ENCODE data around the gene FHIT.
"Not testable (repeated sequence)": the region's sequence is repeated elsewhere in the genome, so short reads cannot be mapped to it uniquely, and the experiment has no call there.

Gene FHIT

DNA sequence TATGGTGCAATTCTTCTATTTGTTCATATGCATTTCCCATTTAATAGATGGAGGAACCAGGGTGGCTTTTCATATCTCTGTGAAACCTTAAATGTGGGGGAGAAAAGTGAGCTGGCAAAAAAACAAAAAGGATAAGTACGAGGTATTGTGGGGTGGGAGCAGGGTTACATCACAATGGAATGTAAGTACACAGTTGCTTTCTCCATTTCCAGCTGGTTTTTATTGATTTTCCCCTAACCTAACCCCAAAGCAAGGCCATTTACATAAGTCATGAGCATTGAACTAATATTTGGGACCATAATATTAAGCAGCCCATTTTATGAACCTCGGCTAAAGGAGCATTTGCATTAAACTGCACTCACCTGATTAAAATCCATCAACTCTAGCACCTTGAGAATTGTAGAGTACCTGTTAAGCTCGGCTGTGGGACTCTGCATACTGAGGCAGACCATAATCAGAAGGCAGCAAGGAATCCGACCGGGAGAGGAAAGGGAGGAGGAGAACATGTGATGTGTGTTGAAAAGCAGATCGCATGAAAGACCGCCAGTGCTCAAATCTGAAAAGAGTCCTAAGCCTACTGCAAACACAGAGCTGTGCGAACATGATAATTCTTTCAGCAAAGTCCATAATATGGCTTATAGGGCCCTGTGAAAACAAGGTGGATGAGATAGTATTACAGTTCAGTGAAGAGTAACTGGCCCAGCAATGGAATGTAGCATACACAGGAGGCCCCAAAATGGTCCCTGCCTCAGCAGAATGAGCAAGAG, 513.4 kb downstream of the FHIT start:
- no peak for DNase-seq (ENCODE audit: low read depth in 1 of 2, low spot score in 1 of 2)

DNA sequence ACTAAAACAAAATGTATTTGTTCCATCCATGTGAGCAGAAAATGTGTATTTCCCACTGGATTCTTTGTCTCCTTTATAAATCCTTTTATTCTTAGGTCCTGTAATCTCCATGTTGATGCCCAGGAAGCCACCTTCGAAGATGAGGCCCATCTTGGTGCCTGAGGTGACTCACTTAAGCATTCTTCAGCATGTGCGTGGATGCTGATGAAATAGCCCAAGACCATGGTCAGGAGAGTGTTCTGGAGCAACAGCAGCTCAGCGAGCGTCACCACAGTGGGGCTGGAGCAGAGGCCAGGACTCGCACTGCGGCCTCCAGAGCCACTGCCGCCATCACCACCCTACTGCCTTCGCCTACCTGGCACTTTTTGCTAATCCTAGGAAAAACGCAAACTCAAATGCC, 520.9 kb downstream of the FHIT start:
- no peak for DNase-seq (ENCODE audit: low read depth in 1 of 2, low spot score in 1 of 2)

DNA sequence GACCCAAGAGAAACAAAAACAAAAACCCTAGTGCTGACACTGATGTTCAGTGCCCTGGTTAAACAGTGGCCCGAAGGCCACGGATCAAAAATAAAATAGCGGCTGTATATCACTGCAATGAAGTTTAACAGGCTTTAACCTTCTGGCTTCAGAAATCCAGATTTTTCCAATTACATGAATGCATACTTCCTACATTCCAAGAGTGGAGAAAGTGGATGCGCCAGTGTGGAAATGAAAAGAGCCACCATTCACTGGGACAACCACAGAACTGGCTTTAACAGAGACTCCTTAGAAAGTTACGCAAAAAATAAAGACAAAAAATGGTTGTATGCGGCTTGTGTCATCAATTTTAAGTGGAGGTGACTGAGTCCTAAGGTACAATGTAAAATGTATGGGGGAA, 522.2 kb downstream of the FHIT start:
- no peak for DNase-seq (ENCODE audit: low read depth in 1 of 2, low spot score in 1 of 2)

DNA sequence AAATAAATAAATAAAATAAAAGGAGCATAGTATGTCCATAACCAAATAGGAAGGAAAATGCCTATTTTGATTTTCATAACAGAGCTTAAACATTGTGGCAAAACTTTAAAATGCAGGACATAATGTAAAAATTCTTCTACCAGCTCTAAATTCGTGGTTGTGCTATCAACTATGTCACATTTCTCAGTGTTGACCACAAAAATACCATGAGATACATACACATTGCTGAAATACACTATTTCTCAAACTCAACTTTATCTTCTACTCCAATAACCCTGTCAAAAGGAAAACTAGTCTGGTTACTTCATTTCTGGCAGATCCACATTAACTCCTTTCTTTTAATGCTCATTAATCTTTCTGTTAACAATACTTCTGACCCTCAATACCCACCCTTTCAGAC, 523.2 kb downstream of the FHIT start:
- no peak for DNase-seq (ENCODE audit: low read depth in 1 of 2, low spot score in 1 of 2)

DNA sequence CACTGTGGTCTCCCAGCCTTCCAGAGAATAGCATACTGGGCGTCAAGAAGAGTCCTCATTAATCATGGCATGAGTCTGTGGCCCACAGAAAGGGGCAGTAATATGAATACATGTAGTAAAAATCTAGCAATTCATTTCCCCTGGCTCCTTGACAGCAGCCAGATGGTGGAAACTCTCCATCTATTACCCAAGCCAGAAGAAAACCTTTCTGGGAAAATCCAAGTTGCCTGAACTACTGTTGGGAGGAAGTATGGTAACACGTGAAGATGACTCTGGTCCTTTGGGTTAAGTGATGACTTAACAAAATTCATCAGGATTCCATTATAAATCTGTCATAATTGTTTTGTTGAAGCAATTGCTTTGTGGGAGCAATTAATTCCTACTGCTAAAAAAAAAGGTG, 530.5 kb downstream of the FHIT start:
- DNase-seq (ENCODE audit: low read depth in 1 of 2, low spot score in 1 of 2), result no peak

DNA sequence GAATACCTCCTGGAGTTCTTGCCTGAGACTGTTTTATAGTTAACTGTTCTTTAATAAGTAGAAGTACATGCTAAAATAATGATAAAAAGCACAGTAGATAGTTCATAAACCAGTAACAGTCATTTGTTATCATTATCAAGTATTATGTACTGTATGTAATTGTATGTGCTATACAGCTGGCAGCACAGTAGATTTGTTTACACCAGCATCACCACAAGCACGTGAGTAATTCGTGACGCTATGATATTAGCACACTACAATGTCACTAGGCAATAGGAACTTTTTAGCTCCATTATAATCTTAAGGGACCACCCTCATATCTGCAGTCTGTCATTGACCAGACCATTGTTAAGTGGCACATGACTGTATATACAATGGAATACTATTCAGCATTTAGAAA, 534.7 kb downstream of the FHIT start:
- DNase-seq (ENCODE audit: low read depth in 1 of 2, low spot score in 1 of 2), result no peak

DNA sequence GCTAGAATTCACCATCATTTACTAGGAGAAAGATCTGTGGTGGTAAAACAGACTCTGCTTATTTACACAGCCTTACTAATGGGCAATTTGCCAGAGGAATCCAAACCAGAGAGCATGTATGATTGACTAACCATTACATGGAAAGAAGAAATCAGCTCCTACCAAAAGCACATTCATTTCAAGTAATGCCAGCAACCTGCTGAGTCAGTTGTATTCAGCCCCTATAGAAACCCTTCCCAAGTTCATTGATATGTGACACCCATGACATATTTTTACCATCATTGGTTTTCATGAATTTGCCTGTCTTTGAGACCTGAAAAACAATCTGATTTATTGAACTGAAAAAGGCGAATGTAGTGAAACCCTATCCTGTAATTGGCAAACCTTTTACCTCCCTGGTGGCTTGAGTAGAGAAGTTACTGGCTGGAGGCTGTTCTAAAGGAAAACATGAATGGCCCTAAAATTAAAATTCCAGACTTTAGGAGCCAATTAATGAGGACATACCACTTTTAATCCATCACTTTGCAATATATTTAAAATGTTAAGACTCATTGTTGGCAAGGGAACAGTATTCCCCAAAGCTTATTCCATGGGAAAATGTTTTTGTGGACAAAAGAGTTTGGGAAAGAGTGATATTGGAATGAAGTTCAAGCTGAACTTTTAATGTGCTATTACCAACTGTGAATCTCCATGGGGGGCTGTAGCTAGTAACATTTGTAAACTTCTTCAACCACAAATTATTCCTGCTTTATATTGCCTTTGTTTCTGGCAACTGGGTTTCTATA, 542.9 kb downstream of the FHIT start:
- DNase-seq (ENCODE audit: low read depth in 1 of 2, low spot score in 1 of 2), result no peak

DNA sequence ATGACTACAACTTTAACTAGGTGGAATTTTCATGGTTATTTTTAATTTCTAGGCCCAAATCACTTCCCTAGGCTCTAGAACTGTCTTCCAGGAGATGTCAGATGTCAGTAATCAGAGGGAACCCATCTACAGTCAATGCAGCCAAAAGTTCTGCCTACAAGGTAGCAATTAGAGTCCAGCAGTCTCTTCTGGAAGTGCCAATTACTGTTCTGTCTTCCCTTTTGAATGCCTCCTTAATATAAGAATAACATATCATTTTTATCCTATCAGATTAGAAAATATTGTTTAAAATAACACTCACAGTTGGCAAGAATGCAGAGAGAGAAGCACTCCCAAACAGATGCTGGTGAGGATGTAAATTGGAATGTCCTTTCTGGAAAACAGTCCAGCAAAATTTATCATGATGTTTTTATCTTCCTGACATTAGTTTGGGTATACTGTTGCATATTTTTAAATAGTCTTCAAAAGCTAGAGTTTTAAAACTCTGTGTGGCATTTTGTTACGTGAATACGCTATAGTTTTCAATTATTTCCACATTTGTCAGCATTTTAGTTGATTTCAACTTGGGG, 543.7 kb downstream of the FHIT start:
- no peak for DNase-seq (ENCODE audit: low read depth in 1 of 2, low spot score in 1 of 2)

DNA sequence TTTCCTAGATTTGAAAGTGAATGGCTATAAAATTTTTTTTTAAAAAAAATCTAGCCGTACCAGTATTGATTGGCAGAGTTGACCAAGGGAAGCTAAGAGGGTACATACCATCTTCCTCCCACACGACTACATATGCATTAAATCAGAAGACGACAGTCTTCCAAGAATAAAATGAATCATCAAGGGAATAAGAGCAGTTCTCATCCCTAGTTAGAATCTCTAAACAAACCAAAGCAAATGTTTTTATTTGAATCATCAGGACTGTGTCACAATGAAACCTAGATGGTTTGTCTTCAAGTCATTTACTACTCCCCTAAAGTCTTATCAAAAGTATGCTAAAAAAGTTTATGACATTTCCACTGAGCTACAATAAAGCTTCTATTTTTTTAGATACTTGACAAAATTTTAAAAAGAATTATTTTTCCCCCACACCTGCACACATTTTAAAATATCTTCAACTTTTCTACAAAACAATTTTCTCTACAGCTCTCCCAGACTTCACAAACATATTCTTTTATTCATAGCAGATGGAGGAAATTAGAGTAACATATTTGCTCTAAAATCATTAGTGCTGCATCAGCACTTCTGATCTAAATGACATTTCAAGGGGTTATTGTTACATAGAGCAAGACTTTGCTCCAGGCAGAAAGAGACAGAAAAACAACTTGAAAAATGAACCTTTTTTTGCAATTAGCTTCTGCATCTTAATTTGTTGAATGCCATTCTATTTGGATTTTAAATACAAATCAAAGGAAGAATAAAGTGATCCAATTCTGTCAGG, 547.1 kb downstream of the FHIT start:
- DNase-seq (ENCODE audit: low read depth in 1 of 2, low spot score in 1 of 2), result no peak

DNA sequence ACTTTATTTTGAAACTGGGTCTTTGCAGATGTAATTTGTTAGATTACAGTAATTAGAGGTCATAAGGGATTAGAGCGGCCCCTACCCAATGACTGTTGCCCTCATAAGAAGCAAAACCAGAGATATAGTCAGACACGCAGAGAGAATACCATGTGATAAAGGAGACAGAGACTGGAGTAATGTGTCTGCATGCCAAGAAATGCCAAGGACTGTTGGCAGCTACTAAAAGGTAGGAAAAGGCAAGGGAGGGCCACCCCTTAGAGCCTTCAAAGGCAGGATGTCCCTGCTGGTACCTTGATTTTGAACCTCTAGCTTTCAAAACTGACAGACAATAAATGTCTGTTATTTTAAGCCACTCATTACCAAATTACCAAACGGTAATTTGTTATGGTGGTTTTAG, 548.2 kb downstream of the FHIT start:
- no peak for DNase-seq (ENCODE audit: low read depth in 1 of 2, low spot score in 1 of 2)

DNA sequence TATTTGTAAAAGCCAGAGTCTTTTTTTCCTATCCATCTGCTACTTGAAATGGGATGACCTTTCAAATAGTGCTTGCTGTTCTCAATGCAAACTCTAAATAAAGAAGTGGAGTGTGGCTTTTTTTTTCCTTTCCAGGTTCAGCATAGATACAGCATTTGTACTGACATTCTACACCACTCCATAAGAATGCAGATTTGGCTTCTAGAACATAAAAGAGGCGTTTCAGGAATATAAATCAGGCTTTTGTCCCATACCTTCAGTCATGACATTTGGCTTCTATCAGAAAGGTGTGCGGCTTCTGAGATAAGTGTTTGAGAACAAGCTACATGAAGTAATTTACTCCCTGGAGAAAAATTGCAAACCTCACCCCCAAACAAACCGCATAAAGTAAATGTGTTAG, 553.1 kb downstream of the FHIT start:
- DNase-seq (ENCODE audit: low read depth in 1 of 2, low spot score in 1 of 2), result no peak

DNA sequence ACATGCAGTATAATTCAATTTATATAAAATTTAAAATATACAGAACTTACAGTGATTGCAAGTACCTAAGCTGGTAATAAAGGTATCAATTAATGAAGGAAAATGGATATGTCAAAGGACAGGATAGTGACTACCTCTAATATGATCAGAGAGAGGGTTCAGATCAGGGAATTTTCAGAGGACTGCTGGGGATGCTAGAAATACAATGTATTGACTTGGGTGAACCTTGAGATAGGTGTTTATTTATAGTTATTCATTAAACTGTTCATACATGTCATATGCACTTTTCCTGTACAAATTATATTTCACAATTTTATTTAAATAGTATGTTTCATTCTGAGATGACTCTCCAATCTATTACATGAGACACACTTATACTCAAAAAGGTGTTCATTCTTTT, 554.1 kb downstream of the FHIT start:
- no peak for DNase-seq (ENCODE audit: low read depth in 1 of 2, low spot score in 1 of 2)

DNA sequence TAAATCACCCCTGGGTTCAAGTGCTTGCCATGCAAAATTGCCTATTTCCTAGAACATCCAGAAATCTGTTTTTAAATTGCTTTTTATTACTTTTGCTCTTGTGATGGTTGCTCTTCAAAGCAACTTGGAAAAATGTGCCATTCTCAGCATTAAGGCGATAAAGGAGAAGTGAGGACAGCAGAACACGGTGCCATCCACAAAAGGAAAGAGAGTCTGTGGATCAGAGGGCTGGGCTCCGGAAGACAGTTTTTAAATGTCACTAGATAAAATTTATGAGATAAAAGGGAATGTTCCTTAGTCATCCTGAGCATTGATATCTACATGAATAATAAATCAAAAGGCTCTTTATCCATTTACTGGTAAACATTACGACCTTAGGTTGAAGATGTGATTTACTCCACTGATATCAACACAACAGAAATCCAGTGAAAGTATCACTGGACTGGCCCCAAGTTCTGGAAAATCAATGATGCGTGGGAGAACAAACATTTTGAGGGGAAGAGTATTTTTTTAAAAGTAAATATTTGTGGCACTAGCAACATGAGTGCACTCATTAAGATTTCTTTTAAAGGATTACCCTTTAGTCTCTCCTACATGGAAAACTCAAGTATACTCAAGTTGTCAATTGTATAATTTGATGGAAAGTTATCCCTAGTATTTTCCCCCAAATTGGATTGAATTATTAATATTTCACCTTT, 554.7 kb downstream of the FHIT start:
- DNase-seq (ENCODE audit: low read depth in 1 of 2, low spot score in 1 of 2), result no peak

DNA sequence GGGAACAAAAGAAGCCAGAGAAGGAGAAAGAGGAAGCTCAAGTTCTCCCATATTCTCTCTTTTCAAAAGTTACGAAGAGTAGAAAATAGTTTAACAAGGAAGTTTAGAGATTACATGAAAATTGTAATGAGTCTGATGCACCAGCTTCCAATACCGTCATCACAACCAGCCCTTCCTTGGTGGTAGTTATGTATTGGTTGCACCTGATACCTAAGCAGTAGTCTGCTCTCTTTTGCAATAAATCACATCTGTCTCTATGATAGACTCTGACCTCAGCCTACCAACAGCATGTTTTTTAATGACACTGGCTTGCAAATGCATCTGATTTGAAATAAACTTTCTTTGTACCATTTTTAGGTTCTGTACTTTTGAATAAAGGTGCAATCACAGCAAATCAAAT, 575.8 kb downstream of the FHIT start:
- no peak for DNase-seq (ENCODE audit: low read depth in 1 of 2, low spot score in 1 of 2)

DNA sequence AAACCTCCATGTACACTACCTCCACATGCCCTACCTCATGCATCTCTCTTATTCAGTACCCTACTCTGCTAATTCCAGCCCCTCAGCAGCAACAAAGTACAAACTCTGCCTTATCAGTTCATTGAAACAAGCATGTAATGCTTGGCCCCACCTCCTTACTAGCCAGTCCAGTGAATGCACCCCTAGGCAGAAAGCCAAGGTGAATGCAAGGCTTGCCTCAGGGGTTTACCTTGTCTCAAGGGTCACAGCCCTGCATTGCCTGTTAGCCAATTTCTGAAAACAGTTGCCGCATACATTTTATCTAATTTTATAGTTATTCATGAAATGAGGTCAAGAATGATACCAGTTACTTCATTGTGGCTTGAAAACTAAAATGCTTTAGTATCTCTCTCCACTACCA, 576.4 kb downstream of the FHIT start:
- DNase-seq (ENCODE audit: low read depth in 1 of 2, low spot score in 1 of 2), result no peak

DNA sequence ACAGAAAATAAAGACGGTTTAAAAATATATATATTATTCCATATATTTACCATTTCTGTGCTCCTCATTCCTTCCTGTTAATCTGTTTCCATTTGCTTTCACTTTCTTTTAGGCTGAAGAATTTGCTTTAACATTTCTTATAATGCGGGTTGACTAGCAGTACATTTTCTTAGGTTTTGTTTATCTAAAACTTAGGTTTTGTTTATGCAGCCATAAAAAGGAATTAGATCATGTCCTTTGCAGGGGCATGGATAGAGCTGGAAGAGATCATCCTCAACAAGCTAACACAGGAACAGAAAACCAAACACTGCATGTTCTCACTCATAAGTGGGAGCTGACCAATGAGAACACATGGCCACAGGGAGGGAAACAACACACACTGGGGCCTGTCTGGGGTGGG, 578.1 kb downstream of the FHIT start:
- DNase-seq (ENCODE audit: low read depth in 1 of 2, low spot score in 1 of 2), result no peak

DNA sequence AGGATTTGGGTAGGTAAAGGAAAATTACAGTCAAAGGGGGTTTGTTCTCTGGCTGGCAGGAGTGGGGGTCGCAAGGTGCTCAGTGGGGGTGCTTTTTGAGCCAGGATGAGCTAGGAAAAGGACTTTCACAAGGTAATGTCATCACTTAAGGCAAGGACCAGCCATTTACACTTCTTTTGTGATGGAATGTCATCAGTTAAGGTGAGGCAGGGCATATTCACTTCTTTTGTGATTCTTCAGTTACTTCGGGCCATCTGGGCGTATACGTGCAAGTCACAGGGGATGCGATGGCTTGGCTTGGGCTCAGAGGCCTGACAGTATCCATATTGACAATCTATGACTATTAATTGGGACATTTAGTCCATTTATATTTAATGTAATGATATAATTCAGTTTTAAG, 578.9 kb downstream of the FHIT start:
- not testable (repeated sequence) for DNase-seq (ENCODE audit: low read depth in 1 of 2, low spot score in 1 of 2)

DNA sequence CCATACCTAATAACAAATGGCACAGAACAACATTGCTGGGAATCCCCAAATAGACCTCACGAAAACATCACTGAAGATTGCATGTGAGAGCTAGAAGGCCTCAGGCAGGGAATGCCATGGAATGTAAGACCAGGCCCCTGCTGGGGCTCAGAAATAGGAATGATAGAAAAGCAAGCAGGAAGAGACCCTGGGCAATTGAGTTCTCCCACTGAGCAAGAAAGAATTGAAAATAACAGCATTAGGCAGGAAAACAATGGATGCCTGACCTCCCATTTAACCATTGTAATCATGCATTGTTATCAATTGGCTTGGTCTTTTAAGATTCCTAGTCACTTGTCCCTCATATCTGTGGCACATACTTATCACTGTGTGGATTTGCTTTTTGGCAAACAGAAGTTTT, 581.6 kb downstream of the FHIT start:
- no peak for DNase-seq (ENCODE audit: low read depth in 1 of 2, low spot score in 1 of 2)

DNA sequence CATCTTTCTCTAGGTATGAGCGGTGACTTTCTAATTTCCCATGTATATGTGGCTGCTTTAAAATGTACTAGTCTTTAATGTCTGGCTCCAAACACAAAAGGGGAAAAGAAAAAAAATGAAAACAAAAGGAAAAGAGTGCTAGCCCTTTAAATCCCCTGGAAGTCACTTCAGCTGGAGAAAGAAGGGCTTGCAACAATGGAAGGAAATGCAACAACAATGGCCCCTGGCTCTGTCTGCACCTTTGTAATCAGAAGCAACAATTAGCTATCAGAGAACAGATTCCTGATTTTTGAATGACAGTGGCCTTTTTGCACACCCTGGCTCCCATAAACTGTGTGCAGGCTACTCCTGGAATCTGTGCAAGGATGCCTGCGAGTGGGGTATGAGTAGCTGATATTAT, 591.2 kb downstream of the FHIT start:
- DNase-seq (ENCODE audit: low read depth in 1 of 2, low spot score in 1 of 2), result no peak

DNA sequence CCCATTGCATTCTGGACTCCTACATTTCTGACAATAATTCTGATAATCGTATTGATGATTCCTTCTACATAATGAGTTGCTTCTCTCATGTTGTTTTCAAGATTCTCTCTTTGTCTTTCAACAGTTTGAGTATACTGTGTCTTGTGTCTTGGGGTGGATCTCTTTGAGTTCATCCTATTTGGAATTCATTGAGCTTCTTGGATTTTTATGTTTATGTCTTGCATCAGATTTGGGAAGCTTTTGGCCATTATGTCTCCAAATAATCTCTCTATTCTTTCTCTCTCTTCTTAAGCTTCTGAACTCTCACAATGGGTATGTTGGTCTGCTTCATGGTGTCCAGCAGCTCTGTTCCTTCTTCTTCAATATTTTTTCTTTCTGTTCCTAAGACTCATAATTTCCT, 592.2 kb downstream of the FHIT start:
- DNase-seq (ENCODE audit: low read depth in 1 of 2, low spot score in 1 of 2), result no peak

DNA sequence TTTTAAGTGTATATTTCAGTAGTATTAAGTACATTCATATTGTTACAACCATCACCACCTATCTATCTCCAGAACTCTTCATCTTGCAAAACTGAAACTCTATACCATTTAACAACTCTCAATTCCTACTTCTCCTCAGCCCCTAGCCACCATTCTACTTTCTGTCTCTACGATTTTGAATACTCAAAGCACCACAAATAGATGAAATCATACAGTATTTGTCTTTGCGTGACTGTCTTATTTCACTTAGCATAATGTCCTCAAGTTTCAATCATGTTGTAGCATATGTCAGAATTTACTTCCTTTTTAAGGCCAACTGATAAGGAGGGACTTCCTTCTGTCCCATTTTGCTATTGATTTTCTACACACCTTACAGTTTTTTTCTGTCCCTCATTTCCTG, 593.3 kb downstream of the FHIT start:
- DNase-seq (ENCODE audit: low read depth in 1 of 2, low spot score in 1 of 2), result no peak

All from stimulated activated CD4-positive, alpha-beta T cell treated with anti-CD3 and anti-CD28 coated beads, Interleukin-15, amount 100 ng/mL, for 1 hour (primary cell).